ENCODE data around the gene CCDC180. TPM values are rescaled to one million over a fixed set of nuclear protein-coding genes. Genes with fewer than 3 reads are reported as not detected.

CCDC180 gene
- total RNA-seq, 4 donors from 2014 or later: 3.9 to 9.0 (median 5.6) TPM

DNA sequence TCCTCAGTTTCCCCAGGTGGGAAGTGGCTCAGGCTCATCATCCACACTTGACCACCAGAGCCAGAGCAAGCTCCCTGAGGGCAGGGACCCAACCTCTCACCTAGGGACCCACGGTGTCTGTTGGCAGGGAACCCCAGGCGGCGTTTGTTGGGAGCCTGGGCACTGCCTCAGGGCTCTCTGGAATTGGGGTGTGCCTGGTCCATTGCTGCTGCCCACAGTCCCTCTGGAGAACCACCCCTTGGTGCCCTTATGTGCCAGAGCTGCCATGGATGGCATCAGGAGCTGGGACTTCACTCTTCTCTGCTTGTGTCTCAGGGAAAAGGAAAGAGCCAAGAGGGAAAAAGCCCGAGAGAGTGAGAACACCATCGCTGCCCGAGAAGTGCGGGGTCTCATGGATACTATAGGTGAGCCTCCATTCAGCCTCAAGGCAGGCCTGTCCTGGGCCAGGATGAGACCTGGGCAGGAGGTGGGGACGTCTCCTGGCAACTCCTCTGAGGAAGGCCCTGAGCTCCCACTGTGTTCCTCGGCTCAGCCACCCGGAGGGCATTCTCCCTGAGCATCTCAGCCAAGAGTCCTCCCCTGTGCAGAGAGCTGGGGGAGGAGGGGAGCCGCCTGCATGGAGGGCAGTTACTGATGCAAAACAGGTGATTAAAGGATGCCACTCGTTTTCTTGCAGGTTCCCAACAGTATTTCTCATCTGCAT is 4.5 kb downstream of the CCDC180 start:
- TF ChIP-seq CTCF (IDR thresholded peaks at IDR 0.05; ENCODE audit: low read depth): no peak

DNA sequence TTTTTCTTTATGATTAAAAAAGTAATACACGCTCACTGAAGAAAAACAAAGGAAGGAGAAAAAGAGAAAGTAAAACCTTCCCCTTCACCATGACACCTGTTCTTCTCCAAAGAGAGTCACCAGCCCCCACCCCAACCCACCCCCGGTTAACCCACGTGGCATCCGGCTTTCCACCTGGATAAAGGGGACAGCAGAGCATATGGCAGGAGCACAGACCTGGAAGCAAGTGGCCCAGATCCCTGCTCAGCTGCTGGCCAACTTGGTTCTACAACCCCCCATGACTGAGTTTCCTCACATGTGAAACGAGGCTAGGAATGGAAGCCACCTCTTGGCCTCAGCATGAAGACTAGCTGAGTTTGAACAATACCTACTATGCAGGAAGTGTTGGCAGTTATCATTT is 5.1 kb downstream of the CCDC180 start:
- TF ChIP-seq CTCF (IDR thresholded peaks at IDR 0.05; ENCODE audit: low read depth): no peak

- TF ChIP-seq CTCF (IDR thresholded peaks at IDR 0.05; ENCODE audit: low read depth): no peak
Measured at GRCh38 chr9:97313243-97313642, 5.8 kb downstream of the CCDC180 start.

DNA sequence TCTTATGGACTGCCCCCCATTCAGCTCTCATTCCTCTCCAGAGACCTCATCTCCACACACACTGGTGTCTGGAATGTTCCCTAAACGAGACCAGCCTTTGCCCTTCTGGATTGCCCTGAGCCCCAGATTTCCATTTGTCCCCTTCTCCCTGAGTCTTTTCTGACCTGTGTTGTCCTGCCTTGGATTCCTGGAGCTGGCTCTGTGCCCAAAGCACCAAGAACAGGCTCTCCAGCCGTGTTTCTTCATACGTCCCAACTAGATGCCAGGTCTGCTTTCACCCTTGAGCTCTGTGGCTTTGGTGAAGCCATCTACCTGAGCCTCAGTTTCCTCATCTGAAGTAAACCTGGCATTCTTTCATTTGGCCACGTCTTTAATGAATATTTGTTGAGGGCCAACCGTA is 6.3 kb downstream of the CCDC180 start:
- TF ChIP-seq CTCF (IDR thresholded peaks at IDR 0.05; ENCODE audit: low read depth): no peak

DNA sequence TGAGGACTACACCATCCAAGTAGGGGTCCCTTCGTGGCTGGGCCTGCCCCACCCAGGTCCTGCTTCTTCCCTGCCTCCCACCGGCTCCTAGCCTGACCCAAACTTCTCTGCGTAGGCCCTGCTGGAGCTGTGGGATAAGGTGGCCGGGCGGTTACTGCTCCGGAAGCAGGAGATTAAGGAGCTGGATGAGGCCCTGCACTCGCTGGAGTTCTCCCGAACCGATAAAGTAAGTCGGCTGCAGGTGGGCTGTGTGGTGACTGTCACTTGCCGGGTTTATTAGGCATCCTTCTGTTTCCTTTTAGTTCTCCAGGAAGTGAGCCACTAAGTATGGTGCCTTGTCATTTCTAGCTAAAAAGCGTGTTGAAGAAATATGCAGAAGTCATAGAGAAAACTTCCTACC is 7.0 kb downstream of the CCDC180 start:
- TF ChIP-seq CTCF (IDR thresholded peaks at IDR 0.05; ENCODE audit: low read depth): no peak

- no peak for TF ChIP-seq CTCF (IDR thresholded peaks at IDR 0.05; ENCODE audit: low read depth)
Measured at GRCh38 chr9:97315550-97315949, 8.1 kb downstream of the CCDC180 start.

- no peak for TF ChIP-seq CTCF (IDR thresholded peaks at IDR 0.05; ENCODE audit: low read depth)
Measured at GRCh38 chr9:97316904-97317303, 9.4 kb downstream of the CCDC180 start.
